ENCODE results near the gene GNG4.
"Not testable (repeated sequence)": the region's sequence is repeated elsewhere in the genome, so short reads cannot be mapped to it uniquely, and the experiment has no call there.

GNG4 gene

DNA sequence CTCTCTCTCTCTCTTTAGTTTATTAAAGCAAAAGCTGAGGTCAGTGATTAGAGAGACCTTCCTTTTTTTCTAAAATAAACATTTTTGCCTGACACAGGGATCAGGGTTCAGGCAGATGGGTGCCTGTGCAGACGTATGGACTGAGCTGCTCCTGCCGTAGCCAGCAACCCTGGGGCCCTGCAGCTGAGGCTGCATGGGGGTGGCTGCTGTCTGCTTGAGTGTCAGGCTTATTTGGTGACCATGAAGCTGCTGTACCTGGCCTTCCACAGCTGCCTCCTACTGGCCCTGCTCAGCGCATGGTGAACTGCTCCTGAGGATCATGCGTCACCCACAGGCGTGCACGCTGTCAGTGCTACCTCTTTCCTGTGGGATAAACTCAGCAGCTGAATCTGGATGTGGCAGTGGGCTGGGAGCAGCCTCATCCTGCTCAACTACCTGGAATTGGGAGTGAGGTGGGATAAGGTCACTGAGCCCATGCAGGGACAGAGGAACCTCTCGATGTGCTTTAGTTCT, 35.1 kb downstream of the GNG4 start:
- no peak for FAIRE-seq
- no peak for TF ChIP-seq POLR2AphosphoS5 (IDR thresholded peaks at IDR 0.05; ENCODE audit: low read depth, low read length)
- no peak for TF ChIP-seq POLR2A (IDR thresholded peaks at IDR 0.05; ENCODE audit: low read depth, low read length)
- no peak for TF ChIP-seq TAF1 (IDR thresholded peaks at IDR 0.05; ENCODE audit: borderline replicate concordance, low read depth, low read length)
- no peak for DNase-seq (ENCODE audit: insufficient read length)

- no peak for DNase-seq (ENCODE audit: insufficient read length)
- FAIRE-seq = no peak
- TF ChIP-seq POLR2A (IDR thresholded peaks at IDR 0.05; ENCODE audit: low read depth, low read length) (no peak), TAF1 (IDR thresholded peaks at IDR 0.05; ENCODE audit: borderline replicate concordance, low read depth, low read length) (no peak), POLR2AphosphoS5 (IDR thresholded peaks at IDR 0.05; ENCODE audit: low read depth, low read length) (no peak)
These were observed 36.0 kb downstream of the GNG4 start for GRCh38 chr1:235613602-235614001.

- FAIRE-seq = no peak
- DNase-seq (ENCODE audit: insufficient read length) = no peak
- no peak for TF ChIP-seq TAF1 (IDR thresholded peaks at IDR 0.05; ENCODE audit: borderline replicate concordance, low read depth, low read length)
These were observed 36.8 kb downstream of the GNG4 start for GRCh38 chr1:235612761-235613160.

GRCh38 chr1:235610157-235610556, 39.4 kb downstream of the GNG4 start:
- no peak for FAIRE-seq

DNA sequence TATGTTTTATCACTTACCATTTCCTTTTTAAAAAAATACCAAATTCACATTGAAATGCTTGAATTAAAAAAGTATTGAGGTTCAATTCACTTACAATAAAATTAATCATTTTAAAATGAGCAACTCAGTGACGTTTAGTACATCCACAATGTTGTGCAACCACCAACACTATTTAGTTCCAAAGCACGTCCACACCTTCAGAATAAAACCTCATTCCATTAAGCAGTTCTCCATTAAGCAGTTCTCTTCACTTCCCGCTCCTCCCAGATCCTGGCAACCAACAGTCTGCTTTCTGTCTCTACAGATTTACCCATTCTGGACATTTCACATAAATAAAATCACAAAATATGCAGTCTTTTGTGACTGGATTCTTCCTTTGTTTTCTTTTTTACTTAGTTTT, 41.3 kb downstream of the GNG4 start:
- DNase-seq (ENCODE audit: insufficient read length) (no peak), FAIRE-seq (no peak)
- TF ChIP-seq POLR2A (IDR thresholded peaks at IDR 0.05; ENCODE audit: low read depth, low read length) (no peak), TAF1 (IDR thresholded peaks at IDR 0.05; ENCODE audit: borderline replicate concordance, low read depth, low read length) (no peak), POLR2AphosphoS5 (IDR thresholded peaks at IDR 0.05; ENCODE audit: low read depth, low read length) (no peak)

More at GRCh38 chr1:235610157-235610556, 39.4 kb downstream of the GNG4 start:
- no peak for TF ChIP-seq POLR2A (IDR thresholded peaks at IDR 0.05; ENCODE audit: low read depth, low read length)
- no peak for TF ChIP-seq POLR2AphosphoS5 (IDR thresholded peaks at IDR 0.05; ENCODE audit: low read depth, low read length)
- no peak for TF ChIP-seq TAF1 (IDR thresholded peaks at IDR 0.05; ENCODE audit: borderline replicate concordance, low read depth, low read length)
- DNase-seq (ENCODE audit: insufficient read length) = no peak

DNA sequence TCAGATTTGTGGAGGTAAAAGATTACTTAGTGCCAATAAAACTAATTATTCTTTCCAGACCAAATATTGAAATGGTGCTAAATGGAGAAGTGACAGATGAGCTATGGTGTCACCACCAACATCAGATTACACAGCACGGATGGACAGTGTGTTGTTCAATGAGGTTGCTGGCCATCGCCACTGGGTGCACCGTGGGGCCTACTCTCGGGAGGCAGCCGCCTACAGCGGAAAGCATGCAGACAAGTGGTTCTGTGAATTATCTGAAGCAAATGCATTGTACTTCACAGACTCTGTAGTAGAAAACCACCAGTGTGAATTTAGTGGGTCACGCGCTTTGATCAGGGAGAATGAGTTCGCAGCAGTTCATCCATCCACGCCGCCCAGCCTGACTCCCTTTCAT, 42.3 kb downstream of the GNG4 start:
- no peak for FAIRE-seq
- no peak for DNase-seq (ENCODE audit: insufficient read length)
- no peak for TF ChIP-seq POLR2A (IDR thresholded peaks at IDR 0.05; ENCODE audit: low read depth, low read length)
- no peak for TF ChIP-seq POLR2AphosphoS5 (IDR thresholded peaks at IDR 0.05; ENCODE audit: low read depth, low read length)
- TF ChIP-seq TAF1 (IDR thresholded peaks at IDR 0.05; ENCODE audit: borderline replicate concordance, low read depth, low read length) = no peak

GRCh38 chr1:235601104-235601503, 48.5 kb downstream of the GNG4 start:
- DNase-seq (ENCODE audit: insufficient read length) = no peak
- TF ChIP-seq TAF1 (IDR thresholded peaks at IDR 0.05; ENCODE audit: borderline replicate concordance, low read depth, low read length) = no peak
- TF ChIP-seq POLR2A (IDR thresholded peaks at IDR 0.05; ENCODE audit: low read depth, low read length) = no peak
- TF ChIP-seq POLR2AphosphoS5 (IDR thresholded peaks at IDR 0.05; ENCODE audit: low read depth, low read length) = no peak
- FAIRE-seq = no peak

DNA sequence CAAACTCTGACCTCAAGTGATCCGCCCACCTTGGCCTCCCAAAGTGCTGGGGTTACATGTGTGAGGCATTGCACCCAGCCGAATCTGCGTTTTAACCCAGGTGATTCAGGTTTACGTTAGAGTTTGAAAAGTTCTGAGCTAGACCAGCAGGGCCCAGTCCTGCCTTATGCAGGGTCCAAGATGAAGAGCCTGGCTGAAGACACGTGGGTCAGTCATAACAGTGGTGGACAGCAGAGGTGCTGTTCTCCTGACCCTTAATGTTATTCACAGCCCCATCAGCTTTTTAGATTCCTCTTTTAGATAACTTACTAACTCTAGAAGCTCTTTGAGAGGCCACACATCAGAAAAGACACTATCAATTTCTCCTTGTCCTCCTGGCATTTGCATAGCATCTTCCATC, 50.0 kb downstream of the GNG4 start:
- no peak for DNase-seq (ENCODE audit: insufficient read length)

GRCh38 chr1:235597867-235598553, 51.6 kb downstream of the GNG4 start:
- FAIRE-seq (no peak), DNase-seq (ENCODE audit: insufficient read length) (no peak)
- TF ChIP-seq POLR2A (IDR thresholded peaks at IDR 0.05; ENCODE audit: low read depth, low read length) (no peak), TAF1 (IDR thresholded peaks at IDR 0.05; ENCODE audit: borderline replicate concordance, low read depth, low read length) (no peak), POLR2AphosphoS5 (IDR thresholded peaks at IDR 0.05; ENCODE audit: low read depth, low read length) (no peak)

More for the DNA sequence above, 50.0 kb downstream of the GNG4 start:
- no peak for FAIRE-seq
- TF ChIP-seq POLR2AphosphoS5 (IDR thresholded peaks at IDR 0.05; ENCODE audit: low read depth, low read length) = no peak
- no peak for TF ChIP-seq TAF1 (IDR thresholded peaks at IDR 0.05; ENCODE audit: borderline replicate concordance, low read depth, low read length)
- no peak for TF ChIP-seq POLR2A (IDR thresholded peaks at IDR 0.05; ENCODE audit: low read depth, low read length)

GRCh38 chr1:235595079-235595478, 54.5 kb downstream of the GNG4 start:
- DNase-seq (ENCODE audit: insufficient read length) (no peak), FAIRE-seq (no peak)
- no peak for TF ChIP-seq POLR2AphosphoS5 (IDR thresholded peaks at IDR 0.05; ENCODE audit: low read depth, low read length)
- TF ChIP-seq TAF1 (IDR thresholded peaks at IDR 0.05; ENCODE audit: borderline replicate concordance, low read depth, low read length) = no peak
- TF ChIP-seq POLR2A (IDR thresholded peaks at IDR 0.05; ENCODE audit: low read depth, low read length) = no peak

DNA sequence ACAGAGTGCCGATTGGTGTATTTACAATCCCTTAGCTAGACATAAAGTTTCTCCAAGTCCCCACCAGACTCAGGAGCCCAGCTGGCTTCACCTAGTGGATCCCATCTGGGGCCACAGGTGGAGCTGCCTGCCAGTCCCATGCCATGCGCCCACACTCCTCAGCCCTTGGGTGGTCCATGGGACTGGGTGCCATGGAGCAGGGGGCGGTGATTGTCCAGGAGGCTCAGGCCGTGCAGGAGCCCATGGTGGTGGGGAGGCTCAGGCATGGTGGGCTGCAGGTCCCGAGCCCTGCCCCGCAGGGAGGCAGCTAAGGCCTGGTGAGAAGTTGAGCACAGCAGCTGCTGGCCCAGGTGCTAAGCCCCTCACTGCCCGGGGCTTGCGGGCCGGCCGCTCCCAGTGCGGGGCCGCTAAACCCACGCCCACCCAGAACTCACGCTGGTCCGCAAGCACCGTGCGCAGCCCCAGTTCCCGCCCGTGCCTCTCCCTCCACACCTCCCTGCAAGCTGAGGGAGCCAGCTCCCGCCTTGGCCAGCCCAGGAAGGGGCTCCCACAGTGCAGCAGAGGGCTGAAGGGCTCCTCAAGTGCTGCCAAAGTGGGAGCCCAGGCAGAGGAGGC, 55.2 kb downstream of the GNG4 start:
- FAIRE-seq = not testable (repeated sequence)

GRCh38 chr1:235588916-235589515, 60.6 kb downstream of the GNG4 start:
- DNase-seq (ENCODE audit: insufficient read length) (no peak), FAIRE-seq (no peak)
- no peak for TF ChIP-seq TAF1 (IDR thresholded peaks at IDR 0.05; ENCODE audit: borderline replicate concordance, low read depth, low read length)
- no peak for TF ChIP-seq POLR2AphosphoS5 (IDR thresholded peaks at IDR 0.05; ENCODE audit: low read depth, low read length)
- no peak for TF ChIP-seq POLR2A (IDR thresholded peaks at IDR 0.05; ENCODE audit: low read depth, low read length)

More for the DNA sequence above, 55.2 kb downstream of the GNG4 start:
- DNase-seq (ENCODE audit: insufficient read length) = not testable (repeated sequence)
